Prostate gland (tissue), 2 donors: ENCODE measurements around the gene ABTB1.

ENCODE experiments used
- POLR2A ChIP-seq: fragments of 450-650 bp; IDR thresholded peaks from one replicate; pipeline ENCODE4 v1.6.1; 2016; ENCODE audit warnings: antibody characterized with exemption, mild to moderate bottlenecking
- TF ChIP-seq, protein P1 (sequence below), 4 experiments: fragments of 200-600 bp in 2 of 4; fragments of 450-650 bp in 2 of 4; sonication (generic) in 2 of 4; IDR thresholded peaks; 1 replicate in 3 of 4; 2 replicates in 1 of 4; pipeline ENCODE4 v1.5.1; 2016 to 2019; ENCODE audit warnings: antibody characterized with exemption in 4 of 4, mild to moderate bottlenecking in 2 of 4, moderate library complexity in 2 of 4

DNA sequence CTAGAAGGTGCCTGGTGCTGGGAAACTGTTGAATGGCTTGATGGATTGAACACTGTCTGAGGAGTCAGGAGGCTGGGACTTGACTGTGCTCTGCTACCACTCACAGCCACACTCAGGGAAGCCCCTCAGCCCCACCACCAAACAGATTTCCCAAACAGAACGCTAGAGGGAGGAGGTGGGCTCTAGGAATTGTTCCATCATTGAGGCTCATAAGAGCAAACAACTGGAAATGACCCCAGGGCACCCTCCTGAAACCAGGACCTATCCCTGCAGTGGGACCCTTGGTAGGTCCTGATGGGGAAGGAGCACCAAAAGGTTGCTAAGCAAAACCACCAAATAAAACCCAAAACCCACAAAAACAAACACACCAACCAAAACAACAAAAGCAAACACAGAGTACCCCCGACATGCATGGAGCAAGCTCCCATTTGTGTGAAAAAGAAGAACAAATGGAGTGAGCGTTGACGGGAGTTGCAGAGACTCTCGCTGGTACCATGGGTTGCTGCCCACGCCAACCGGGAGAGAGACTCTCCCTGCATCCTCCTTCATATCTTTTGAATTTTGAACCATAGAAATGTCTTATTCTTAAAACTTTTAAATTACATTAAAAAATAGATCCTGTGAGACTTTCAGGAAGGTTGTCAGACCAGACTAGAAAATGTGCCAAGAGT lies 45.6 kb downstream of the ABTB1 start:
- TF ChIP-seq, protein P1, sequence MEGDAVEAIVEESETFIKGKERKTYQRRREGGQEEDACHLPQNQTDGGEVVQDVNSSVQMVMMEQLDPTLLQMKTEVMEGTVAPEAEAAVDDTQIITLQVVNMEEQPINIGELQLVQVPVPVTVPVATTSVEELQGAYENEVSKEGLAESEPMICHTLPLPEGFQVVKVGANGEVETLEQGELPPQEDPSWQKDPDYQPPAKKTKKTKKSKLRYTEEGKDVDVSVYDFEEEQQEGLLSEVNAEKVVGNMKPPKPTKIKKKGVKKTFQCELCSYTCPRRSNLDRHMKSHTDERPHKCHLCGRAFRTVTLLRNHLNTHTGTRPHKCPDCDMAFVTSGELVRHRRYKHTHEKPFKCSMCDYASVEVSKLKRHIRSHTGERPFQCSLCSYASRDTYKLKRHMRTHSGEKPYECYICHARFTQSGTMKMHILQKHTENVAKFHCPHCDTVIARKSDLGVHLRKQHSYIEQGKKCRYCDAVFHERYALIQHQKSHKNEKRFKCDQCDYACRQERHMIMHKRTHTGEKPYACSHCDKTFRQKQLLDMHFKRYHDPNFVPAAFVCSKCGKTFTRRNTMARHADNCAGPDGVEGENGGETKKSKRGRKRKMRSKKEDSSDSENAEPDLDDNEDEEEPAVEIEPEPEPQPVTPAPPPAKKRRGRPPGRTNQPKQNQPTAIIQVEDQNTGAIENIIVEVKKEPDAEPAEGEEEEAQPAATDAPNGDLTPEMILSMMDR (IDR thresholded peaks at IDR 0.05) = no peak
- no peak for TF ChIP-seq POLR2A
